HG03575 (cell line): ENCODE data around the gene PLEKHD1.
"Not testable (repeated sequence)": the region's sequence is repeated elsewhere in the genome, so short reads cannot be mapped to it uniquely, and the experiment has no call there.

Experiments used
- ATAC-seq: cut with Tn5 transposase; IDR thresholded peaks from one replicate; pipeline ENCODE4 v1.9.1; 2021; ENCODE audit not compliant: unreplicated experiment, insufficient number of reproducible peaks, low FRiP score; ENCODE audit errors: extremely low read depth

Gene PLEKHD1

GRCh38 chr14:69479696-69480095 is 4.8 kb upstream of the PLEKHD1 start:
- no peak for ATAC-seq

- no peak for ATAC-seq
Observed at GRCh38 chr14:69480136-69480535, 4.4 kb upstream of the PLEKHD1 start.

GRCh38 chr14:69481815-69482568 is 2.5 kb upstream of the PLEKHD1 start:
- peak; percentile 90 for ATAC-seq

GRCh38 chr14:69483765-69484443 is 624 bp upstream of the PLEKHD1 start:
- no peak for ATAC-seq

- ATAC-seq, result no peak
Observed at GRCh38 chr14:69485315-69485660, 760 bp downstream of the PLEKHD1 start.

GRCh38 chr14:69485701-69486100 is 1.2 kb downstream of the PLEKHD1 start:
- ATAC-seq, result no peak

GRCh38 chr14:69487226-69487625 is 2.7 kb downstream of the PLEKHD1 start:
- ATAC-seq, result no peak

- ATAC-seq, result no peak
Observed at GRCh38 chr14:69487771-69488170, 3.2 kb downstream of the PLEKHD1 start.

GRCh38 chr14:69489495-69489894 is 5.0 kb downstream of the PLEKHD1 start:
- no peak for ATAC-seq

- ATAC-seq, result no peak
Observed at GRCh38 chr14:69490219-69490918, 5.8 kb downstream of the PLEKHD1 start.

- no peak for ATAC-seq
Observed at GRCh38 chr14:69491193-69491592, 6.7 kb downstream of the PLEKHD1 start.

- ATAC-seq, result no peak
Observed at GRCh38 chr14:69493038-69493437, 8.5 kb downstream of the PLEKHD1 start.

GRCh38 chr14:69493791-69494190 is 9.3 kb downstream of the PLEKHD1 start:
- no peak for ATAC-seq

- ATAC-seq, result no peak
Observed at GRCh38 chr14:69495341-69495921, 10.9 kb downstream of the PLEKHD1 start.

GRCh38 chr14:69497866-69498265 is 13.3 kb downstream of the PLEKHD1 start:
- not testable (repeated sequence) for ATAC-seq

GRCh38 chr14:69498286-69498685 is 13.8 kb downstream of the PLEKHD1 start:
- not testable (repeated sequence) for ATAC-seq

GRCh38 chr14:69499436-69499835 is 14.9 kb downstream of the PLEKHD1 start:
- no peak for ATAC-seq

- no peak for ATAC-seq
Observed at GRCh38 chr14:69500096-69500495, 15.6 kb downstream of the PLEKHD1 start.

- ATAC-seq, result no peak
Observed at GRCh38 chr14:69500736-69501135, 16.2 kb downstream of the PLEKHD1 start.

- ATAC-seq, result no peak
Observed at GRCh38 chr14:69501423-69501838, 16.9 kb downstream of the PLEKHD1 start.
